Heart left ventricle (tissue), 13 donors: Measurements from ENCODE around the gene MLN.

Source experiments
- CTCF ChIP-seq, 12 donors: fragments of 200-600 bp; sonication (generic) in 4 of 12; IDR thresholded peaks; one replicate each; pipeline versions ENCODE4 v1.5.0 to v1.8.0; 2018 to 2022; ENCODE audit warnings: antibody characterized with exemption in 12 of 12, mild to moderate bottlenecking in 5 of 12
- POLR2A ChIP-seq, 2 donors: fragments of 450-650 bp; IDR thresholded peaks; one replicate each; pipeline ENCODE4 v1.6.1; 2017; ENCODE audit warnings: antibody characterized with exemption in 2 of 2, mild to moderate bottlenecking in 2 of 2, moderate library complexity in 2 of 2
- donor health status: ischemic (EF 13 %, LVEDD 7.1; RV severe dilation, severe dysfunction).
- donor health status: DM: no; HTN: yes; CAD: no.
- donor health status: DM: no; HTN: no; CAD: no.
- donor health status: ischemic (EF 25% LVEDD 6.9; RV normal size, moderate dysfunction).
- donor health status: ischemic (EF 25% LVEDD 5.7; RV mildly dilated, moderate dysfunction).
- donor health status: ischemic (EF 35%, LVEDD 5.7; RV mildly dilated, moderate dysfunction).
- donor health status: nonischemic (EF 11% LVEDD 7.7; RV severe dilation, severe dysfunction).
- donor health status: DM: yes; HTN: yes; CAD: no.
- donor health status: PGD.
- donor health status: ischemic (EF 29% LVEDD 5.4; RV normal size, mild dysfunction).
- donor health status: nonischemic (EF 23%, LVEDD 6.1; RV moderate dilation, normal function).

GRCh38 chr6:33770124-33770832 is 33.5 kb downstream of the MLN start:
- TF ChIP-seq CTCF (IDR thresholded peaks at IDR 0.05) (no peak), POLR2A (IDR thresholded peaks at IDR 0.05) (no peak)
